ENCODE data around the gene RNF25.

RNF25 gene

GRCh38 chr2:218631837-218632236, 40.0 kb downstream of the RNF25 start:
- WGBS: 80% methylated on average over 3 of the region's 4 CpGs
- Histone ChIP-seq H4K8ac (ENCODE audit: low read length) (no peak overlapping the region), H3K27ac (ENCODE audit: low read length, poor library complexity, severe bottlenecking) (no peak overlapping the region), H3K9me3 (ENCODE audit: control insufficient read depth, low read length) (no peaks in the 10 kb centered on the region), H3K14ac (ENCODE audit: low read length in 2 of 2) (no peak overlapping the region), H2AK5ac (ENCODE audit: low read length, severe bottlenecking) (no peak overlapping the region), H3K27me3 (ENCODE audit: control insufficient read depth in 1 of 2, insufficient read depth in 1 of 2, low read length in 2 of 2) (no peaks in the 10 kb centered on the region), H2BK12ac (ENCODE audit: low read length in 2 of 2) (no peak overlapping the region), H3K4me2 (ENCODE audit: low read length, poor library complexity, severe bottlenecking) (no peak overlapping the region), H3K79me1 (replicated peaks; ENCODE audit: low read length, poor library complexity, severe bottlenecking) (no peaks in the 10 kb centered on the region), H3K4me3 (ENCODE audit: insufficient read depth in 1 of 2, low read depth in 1 of 2, low read length in 2 of 2) (no peak overlapping the region), H2BK120ac (ENCODE audit: low read depth, low read length) (no peak overlapping the region), H2BK15ac (ENCODE audit: low read depth, poor library complexity, severe bottlenecking) (no peak overlapping the region), H3K9ac (ENCODE audit: low read length) (no peak overlapping the region), H4K91ac (ENCODE audit: low read length) (no peak overlapping the region), H3K4ac (ENCODE audit: low read depth in 1 of 2, low read length in 2 of 2) (no peak overlapping the region), H2BK5ac (ENCODE audit: low read depth, low read length, poor library complexity, severe bottlenecking) (no peak overlapping the region), H2AFZ (ENCODE audit: low read depth, low read length) (no peak overlapping the region), H3K36me3 (ENCODE audit: control insufficient read depth in 1 of 2, insufficient read depth in 2 of 2, low read depth in 1 of 2, low read length in 2 of 2) (peaks cover 42 to 59% of the 10 kb centered on the region in 2 experiments), H3K4me1 (ENCODE audit: control insufficient read depth, insufficient read depth, low read depth, low read length) (no peaks in the 10 kb centered on the region), H3K18ac (ENCODE audit: low read depth in 1 of 2, low read length in 2 of 2) (no peak overlapping the region), H3K23ac (ENCODE audit: low read length in 2 of 2) (no peak overlapping the region)
- no peak for DNase-seq

DNA sequence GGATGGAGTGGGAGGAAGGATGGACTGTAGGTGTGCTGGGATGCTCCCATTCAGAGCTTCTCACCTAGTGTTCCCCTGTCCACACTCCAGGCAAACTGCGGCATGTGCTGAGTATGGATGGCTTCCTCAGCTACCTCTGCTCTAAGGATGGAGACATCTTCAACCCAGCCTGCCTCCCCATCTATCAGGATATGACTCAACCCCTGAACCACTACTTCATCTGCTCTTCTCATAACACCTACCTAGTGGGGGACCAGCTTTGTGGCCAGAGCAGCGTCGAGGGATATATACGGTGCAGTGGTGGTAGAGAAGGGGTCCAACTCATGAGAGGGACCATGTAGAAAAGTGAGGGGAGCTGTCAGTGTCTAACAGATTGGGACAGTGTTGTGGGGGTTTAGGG, 43.9 kb downstream of the RNF25 start:
- Histone ChIP-seq H2BK5ac (ENCODE audit: low read depth, low read length, poor library complexity, severe bottlenecking) (no peak overlapping the region), H2AK5ac (ENCODE audit: low read length, severe bottlenecking) (no peak overlapping the region), H4K91ac (ENCODE audit: low read length) (no peak overlapping the region), H3K36me3 (ENCODE audit: control insufficient read depth in 1 of 2, insufficient read depth in 2 of 2, low read depth in 1 of 2, low read length in 2 of 2) (peaks cover 13 to 28% of the 10 kb centered on the region in 2 experiments), H3K4me3 (ENCODE audit: insufficient read depth in 1 of 2, low read depth in 1 of 2, low read length in 2 of 2) (no peak overlapping the region), H3K27me3 (ENCODE audit: control insufficient read depth in 1 of 2, insufficient read depth in 1 of 2, low read length in 2 of 2) (no peaks in the 10 kb centered on the region), H3K4me2 (ENCODE audit: low read length, poor library complexity, severe bottlenecking) (no peak overlapping the region), H2BK120ac (ENCODE audit: low read depth, low read length) (no peak overlapping the region), H3K9ac (ENCODE audit: low read length) (no peak overlapping the region), H3K23ac (ENCODE audit: low read length in 2 of 2) (no peak overlapping the region), H3K4me1 (ENCODE audit: control insufficient read depth, insufficient read depth, low read depth, low read length) (no peaks in the 10 kb centered on the region), H2BK15ac (ENCODE audit: low read depth, poor library complexity, severe bottlenecking) (no peak overlapping the region), H3K14ac (ENCODE audit: low read length in 2 of 2) (no peak overlapping the region), H4K8ac (ENCODE audit: low read length) (no peak overlapping the region), H3K27ac (ENCODE audit: low read length, poor library complexity, severe bottlenecking) (no peak overlapping the region), H2AFZ (ENCODE audit: low read depth, low read length) (no peak overlapping the region), H2BK12ac (ENCODE audit: low read length in 2 of 2) (no peak overlapping the region), H3K9me3 (ENCODE audit: control insufficient read depth, low read length) (no peaks in the 10 kb centered on the region), H3K79me1 (replicated peaks; ENCODE audit: low read length, poor library complexity, severe bottlenecking) (no peaks in the 10 kb centered on the region), H3K18ac (ENCODE audit: low read depth in 1 of 2, low read length in 2 of 2) (no peak overlapping the region), H3K4ac (ENCODE audit: low read depth in 1 of 2, low read length in 2 of 2) (no peak overlapping the region)
- 97% methylated on average over 4 of the region's 4 CpGs for WGBS
- no peak for DNase-seq

DNA sequence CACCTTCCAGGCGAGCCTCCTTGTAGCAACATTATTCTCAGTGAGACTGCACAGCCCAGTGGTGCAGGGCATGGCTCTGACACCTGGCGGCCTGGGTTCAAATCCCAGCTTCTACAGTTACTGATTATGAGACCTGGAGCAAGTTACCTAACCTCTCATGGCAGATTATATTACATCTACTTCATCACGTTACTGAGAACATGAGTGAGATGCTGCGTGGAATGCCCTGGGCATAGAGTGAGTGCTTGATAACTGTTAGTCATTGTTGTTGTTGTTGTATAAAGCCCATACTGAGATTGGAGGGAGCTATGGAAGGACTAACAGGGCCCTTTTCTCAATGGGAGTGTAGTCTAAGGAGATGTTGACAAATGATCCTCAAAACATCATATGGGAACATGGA, 45.4 kb downstream of the RNF25 start:
- DNase-seq: no peak
- no peak overlapping the region for H3K27ac ChIP-seq (ENCODE audit: low read length, poor library complexity, severe bottlenecking)
- WGBS: 95% methylated on average over 4 of the region's 4 CpGs
- H3K27me3 ChIP-seq (ENCODE audit: control insufficient read depth in 1 of 2, insufficient read depth in 1 of 2, low read length in 2 of 2): no peaks in the 10 kb centered on the region
- H3K9ac ChIP-seq (ENCODE audit: low read length): no peak overlapping the region
- H4K91ac ChIP-seq (ENCODE audit: low read length): no peak overlapping the region
- no peak overlapping the region for H4K8ac ChIP-seq (ENCODE audit: low read length)
- no peak overlapping the region for H2BK5ac ChIP-seq (ENCODE audit: low read depth, low read length, poor library complexity, severe bottlenecking)
- H3K36me3 ChIP-seq (ENCODE audit: control insufficient read depth in 1 of 2, insufficient read depth in 2 of 2, low read depth in 1 of 2, low read length in 2 of 2): peaks cover 13 to 26% of the 10 kb centered on the region in 2 experiments
- no peak overlapping the region for H2AK5ac ChIP-seq (ENCODE audit: low read length, severe bottlenecking)
- H3K4me2 ChIP-seq (ENCODE audit: low read length, poor library complexity, severe bottlenecking): no peak overlapping the region
- no peak overlapping the region for H3K23ac ChIP-seq (ENCODE audit: low read length in 2 of 2)
- H2BK15ac ChIP-seq (ENCODE audit: low read depth, poor library complexity, severe bottlenecking): no peak overlapping the region
- no peaks in the 10 kb centered on the region for H3K79me1 ChIP-seq (replicated peaks; ENCODE audit: low read length, poor library complexity, severe bottlenecking)
- H2BK12ac ChIP-seq (ENCODE audit: low read length in 2 of 2): no peak overlapping the region
- no peak overlapping the region for H3K18ac ChIP-seq (ENCODE audit: low read depth in 1 of 2, low read length in 2 of 2)
- H3K9me3 ChIP-seq (ENCODE audit: control insufficient read depth, low read length): no peaks in the 10 kb centered on the region
- no peak overlapping the region for H3K4ac ChIP-seq (ENCODE audit: low read depth in 1 of 2, low read length in 2 of 2)
- H3K4me3 ChIP-seq (ENCODE audit: insufficient read depth in 1 of 2, low read depth in 1 of 2, low read length in 2 of 2): no peak overlapping the region
- H3K14ac ChIP-seq (ENCODE audit: low read length in 2 of 2): no peak overlapping the region
- no peak overlapping the region for H2BK120ac ChIP-seq (ENCODE audit: low read depth, low read length)
- no peaks in the 10 kb centered on the region for H3K4me1 ChIP-seq (ENCODE audit: control insufficient read depth, insufficient read depth, low read depth, low read length)
- no peak overlapping the region for H2AFZ ChIP-seq (ENCODE audit: low read depth, low read length)

DNA sequence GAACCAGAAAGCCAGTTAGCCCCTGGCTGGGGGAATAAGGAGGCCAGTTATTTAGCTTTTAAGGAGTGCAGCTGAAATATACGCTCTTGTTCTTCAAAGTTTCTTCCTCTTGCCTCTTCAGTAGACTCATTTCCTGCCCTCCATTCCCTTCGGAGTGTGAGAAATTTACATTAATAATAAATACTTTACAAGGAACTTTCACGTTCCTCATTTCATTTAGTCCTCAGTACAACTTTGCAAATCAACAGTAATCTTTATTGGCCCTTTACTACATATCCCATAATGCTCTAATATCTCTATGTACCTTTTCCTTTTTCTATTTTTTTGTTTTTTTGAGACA, 48.5 kb downstream of the RNF25 start:
- 80% methylated on average over 3 of the region's 3 CpGs for WGBS
- Histone ChIP-seq H3K9ac (ENCODE audit: low read length) (no peak overlapping the region), H3K36me3 (ENCODE audit: control insufficient read depth in 1 of 2, insufficient read depth in 2 of 2, low read depth in 1 of 2, low read length in 2 of 2) (peaks cover 11 to 28% of the 10 kb centered on the region in 2 experiments), H3K14ac (ENCODE audit: low read length in 2 of 2) (no peak overlapping the region), H2BK15ac (ENCODE audit: low read depth, poor library complexity, severe bottlenecking) (no peak overlapping the region), H3K4me3 (ENCODE audit: insufficient read depth in 1 of 2, low read depth in 1 of 2, low read length in 2 of 2) (no peak overlapping the region), H3K23ac (ENCODE audit: low read length in 2 of 2) (no peak overlapping the region), H3K27me3 (ENCODE audit: control insufficient read depth in 1 of 2, insufficient read depth in 1 of 2, low read length in 2 of 2) (no peaks in the 10 kb centered on the region), H4K8ac (ENCODE audit: low read length) (no peak overlapping the region), H2BK12ac (ENCODE audit: low read length in 2 of 2) (no peak overlapping the region), H3K79me1 (replicated peaks; ENCODE audit: low read length, poor library complexity, severe bottlenecking) (no peaks in the 10 kb centered on the region), H2AFZ (ENCODE audit: low read depth, low read length) (no peak overlapping the region), H3K27ac (ENCODE audit: low read length, poor library complexity, severe bottlenecking) (no peak overlapping the region), H4K91ac (ENCODE audit: low read length) (no peak overlapping the region), H3K18ac (ENCODE audit: low read depth in 1 of 2, low read length in 2 of 2) (no peak overlapping the region), H2AK5ac (ENCODE audit: low read length, severe bottlenecking) (no peak overlapping the region), H3K4ac (ENCODE audit: low read depth in 1 of 2, low read length in 2 of 2) (no peak overlapping the region), H3K4me2 (ENCODE audit: low read length, poor library complexity, severe bottlenecking) (no peak overlapping the region), H2BK5ac (ENCODE audit: low read depth, low read length, poor library complexity, severe bottlenecking) (no peak overlapping the region), H2BK120ac (ENCODE audit: low read depth, low read length) (no peak overlapping the region), H3K4me1 (ENCODE audit: control insufficient read depth, insufficient read depth, low read depth, low read length) (no peaks in the 10 kb centered on the region), H3K9me3 (ENCODE audit: control insufficient read depth, low read length) (no peaks in the 10 kb centered on the region)
- DNase-seq: no peak
